ENCODE results near the gene KANSL1.
A peak's percentile ranks its signal among the peaks of the same experiment; 100 is the strongest.

DNA sequence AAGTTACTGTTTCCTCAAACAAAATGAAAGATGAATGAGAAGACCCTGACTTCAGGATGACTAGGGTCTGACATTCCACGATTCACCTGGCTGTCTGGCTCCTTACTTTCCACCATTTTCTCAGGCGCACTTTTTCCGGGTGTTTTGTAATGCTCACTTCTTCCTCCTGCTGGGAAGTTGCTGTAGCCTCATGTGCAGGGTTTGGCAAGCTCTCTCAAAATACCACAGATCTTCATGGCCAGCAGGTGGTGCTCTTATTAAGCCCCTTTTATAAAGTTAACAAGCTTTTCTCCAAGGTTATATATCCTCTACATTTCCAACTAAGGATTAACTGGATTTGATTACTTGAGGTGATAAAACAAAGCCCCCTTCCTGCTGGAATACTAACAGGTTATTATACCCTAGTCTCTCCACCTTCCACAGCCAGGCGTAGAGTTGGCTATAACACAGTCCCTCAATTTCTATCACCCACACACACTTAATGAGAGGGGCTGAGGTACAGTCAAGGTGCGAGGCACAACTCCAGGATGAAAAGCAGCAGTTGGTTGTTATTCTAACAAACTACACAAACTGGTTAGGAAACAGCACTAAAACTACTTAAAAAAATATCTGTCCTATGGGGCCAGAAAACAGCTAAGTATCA, 148.8 kb downstream of the KANSL1 start:
- peak; percentile 70 for TF ChIP-seq RAD21 (IDR thresholded peaks at IDR 0.05; ENCODE audit: low read depth)
- TF ChIP-seq, protein P1, sequence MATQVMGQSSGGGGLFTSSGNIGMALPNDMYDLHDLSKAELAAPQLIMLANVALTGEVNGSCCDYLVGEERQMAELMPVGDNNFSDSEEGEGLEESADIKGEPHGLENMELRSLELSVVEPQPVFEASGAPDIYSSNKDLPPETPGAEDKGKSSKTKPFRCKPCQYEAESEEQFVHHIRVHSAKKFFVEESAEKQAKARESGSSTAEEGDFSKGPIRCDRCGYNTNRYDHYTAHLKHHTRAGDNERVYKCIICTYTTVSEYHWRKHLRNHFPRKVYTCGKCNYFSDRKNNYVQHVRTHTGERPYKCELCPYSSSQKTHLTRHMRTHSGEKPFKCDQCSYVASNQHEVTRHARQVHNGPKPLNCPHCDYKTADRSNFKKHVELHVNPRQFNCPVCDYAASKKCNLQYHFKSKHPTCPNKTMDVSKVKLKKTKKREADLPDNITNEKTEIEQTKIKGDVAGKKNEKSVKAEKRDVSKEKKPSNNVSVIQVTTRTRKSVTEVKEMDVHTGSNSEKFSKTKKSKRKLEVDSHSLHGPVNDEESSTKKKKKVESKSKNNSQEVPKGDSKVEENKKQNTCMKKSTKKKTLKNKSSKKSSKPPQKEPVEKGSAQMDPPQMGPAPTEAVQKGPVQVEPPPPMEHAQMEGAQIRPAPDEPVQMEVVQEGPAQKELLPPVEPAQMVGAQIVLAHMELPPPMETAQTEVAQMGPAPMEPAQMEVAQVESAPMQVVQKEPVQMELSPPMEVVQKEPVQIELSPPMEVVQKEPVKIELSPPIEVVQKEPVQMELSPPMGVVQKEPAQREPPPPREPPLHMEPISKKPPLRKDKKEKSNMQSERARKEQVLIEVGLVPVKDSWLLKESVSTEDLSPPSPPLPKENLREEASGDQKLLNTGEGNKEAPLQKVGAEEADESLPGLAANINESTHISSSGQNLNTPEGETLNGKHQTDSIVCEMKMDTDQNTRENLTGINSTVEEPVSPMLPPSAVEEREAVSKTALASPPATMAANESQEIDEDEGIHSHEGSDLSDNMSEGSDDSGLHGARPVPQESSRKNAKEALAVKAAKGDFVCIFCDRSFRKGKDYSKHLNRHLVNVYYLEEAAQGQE (IDR thresholded peaks at IDR 0.05; ENCODE audit: low read depth), result no peak
